Activated T-helper 1 cell treated with Interleukin-2 at 50 U/mL for 16 hours (primary cell): Measurements from ENCODE around the gene CLDN22.

Source experiments
- DNase-seq: peaks from one replicate; pipeline ENCODE4 v3.0.0-alpha.2; 2020; ENCODE audit warnings: low read depth

Gene CLDN22

DNA sequence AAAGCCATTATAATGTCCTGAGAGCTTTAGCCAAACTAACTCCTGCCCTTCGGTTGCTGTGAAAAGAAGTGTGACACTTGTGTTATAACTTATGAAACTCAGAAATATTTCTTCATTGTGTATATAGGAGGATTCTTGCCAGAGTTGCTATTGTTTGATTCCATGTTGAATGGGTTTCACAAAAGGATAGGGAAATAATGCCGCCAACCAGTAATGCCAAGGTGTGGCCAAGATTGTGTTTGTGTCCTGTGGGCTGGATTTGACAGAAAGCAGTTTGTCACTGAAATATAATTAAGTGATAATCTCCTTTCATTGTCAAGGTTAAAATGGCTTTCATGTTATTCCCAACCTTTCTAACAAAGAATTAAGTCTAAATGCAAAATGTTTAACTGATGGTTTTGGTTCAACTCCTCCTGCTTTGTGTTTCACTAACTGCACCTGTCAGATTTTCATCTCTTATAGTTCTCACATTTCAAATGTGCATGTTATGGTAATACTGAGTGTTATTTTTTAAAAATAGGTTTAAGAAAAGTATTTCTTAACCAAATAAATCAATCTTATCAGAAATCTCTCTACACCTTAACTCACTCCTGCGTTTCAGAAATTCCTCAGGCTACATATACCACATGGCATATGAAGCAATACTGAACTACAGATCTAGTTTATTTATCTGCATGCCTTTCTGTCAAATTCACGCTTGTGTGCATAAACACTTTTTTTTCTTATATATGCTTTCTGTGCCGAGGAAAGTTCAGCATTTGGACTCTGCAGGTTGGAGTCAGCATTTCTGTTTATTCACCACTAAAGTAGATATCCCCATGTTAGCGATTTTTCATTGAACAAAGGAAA is at the start of gene CLDN22:
Gene CLDN22 (minus strand): TSS at position 66 of the 849 bp plus-strand sequence. CDS start 58 bp downstream, at position 8.
- no peak for DNase-seq

DNA sequence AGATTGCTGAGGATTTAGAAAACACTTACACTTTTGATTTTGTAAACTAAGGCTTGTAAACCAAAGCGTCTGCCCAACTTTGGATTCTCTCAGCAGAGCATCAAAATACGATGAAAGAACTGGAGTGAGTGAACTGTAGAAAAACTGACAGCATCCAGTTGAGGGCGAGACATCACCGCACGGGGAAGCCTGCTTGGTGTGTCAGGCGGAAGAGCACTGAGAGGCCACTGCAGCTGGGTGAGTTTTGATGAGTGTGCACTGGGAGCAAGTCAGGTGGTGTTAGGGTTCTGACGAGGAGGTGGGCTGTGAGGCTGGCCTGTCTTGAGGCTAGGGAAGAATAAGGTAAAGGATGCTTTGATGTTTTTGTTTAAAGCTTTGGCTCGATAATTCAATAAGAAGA is 49.0 kb upstream of the CLDN22 start:
- no peak for DNase-seq

DNA sequence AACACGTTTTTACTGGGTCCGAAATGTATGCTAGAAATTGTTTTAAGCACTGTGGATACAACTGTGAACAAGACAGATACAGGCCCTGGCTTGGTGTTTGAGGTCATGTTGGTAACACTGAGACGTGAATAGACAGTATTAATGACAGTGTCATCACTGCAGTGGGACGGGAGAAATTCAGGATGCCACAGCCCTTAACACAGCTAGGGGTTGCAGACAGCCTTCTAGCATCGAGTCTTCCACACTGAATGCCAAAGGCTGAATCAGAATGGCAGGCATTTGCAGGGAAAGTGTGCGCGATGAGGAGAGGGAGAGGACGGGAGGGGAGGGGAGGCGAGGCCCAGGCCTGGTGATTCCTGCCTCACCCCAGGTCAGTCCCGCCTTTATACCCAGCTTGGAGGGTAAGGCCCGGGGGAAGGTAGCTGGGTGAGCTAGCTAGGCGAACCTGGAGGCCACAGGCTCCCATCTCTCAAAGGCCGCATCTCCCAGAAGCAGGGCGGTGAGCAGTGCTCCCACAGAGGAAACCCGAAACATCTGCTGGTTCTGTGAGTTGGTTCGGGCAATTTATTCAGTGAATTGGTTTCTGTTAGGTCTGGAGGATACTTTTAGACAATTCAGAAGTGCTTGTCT is 46.2 kb upstream of the CLDN22 start:
- DNase-seq, result no peak

DNA sequence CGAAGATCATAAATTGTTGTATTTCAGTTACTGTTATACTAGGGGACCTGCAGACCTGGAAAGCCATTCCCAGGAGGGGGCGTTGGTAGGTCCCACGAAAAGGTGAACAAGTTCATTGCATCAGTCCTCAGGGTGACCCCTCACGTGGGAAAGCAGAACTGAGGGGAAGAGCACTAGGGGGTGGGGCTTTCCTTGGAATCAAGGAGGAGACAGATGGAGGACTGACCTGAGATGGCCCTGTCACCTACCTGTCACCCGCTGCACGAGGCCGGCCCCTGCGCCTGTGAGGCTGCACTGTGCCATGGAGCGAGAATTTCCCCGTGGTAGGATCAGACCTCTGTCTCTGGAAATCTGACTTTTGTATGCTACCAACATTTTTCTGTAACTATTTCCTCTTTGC is 43.9 kb upstream of the CLDN22 start:
- DNase-seq, result no peak

DNA sequence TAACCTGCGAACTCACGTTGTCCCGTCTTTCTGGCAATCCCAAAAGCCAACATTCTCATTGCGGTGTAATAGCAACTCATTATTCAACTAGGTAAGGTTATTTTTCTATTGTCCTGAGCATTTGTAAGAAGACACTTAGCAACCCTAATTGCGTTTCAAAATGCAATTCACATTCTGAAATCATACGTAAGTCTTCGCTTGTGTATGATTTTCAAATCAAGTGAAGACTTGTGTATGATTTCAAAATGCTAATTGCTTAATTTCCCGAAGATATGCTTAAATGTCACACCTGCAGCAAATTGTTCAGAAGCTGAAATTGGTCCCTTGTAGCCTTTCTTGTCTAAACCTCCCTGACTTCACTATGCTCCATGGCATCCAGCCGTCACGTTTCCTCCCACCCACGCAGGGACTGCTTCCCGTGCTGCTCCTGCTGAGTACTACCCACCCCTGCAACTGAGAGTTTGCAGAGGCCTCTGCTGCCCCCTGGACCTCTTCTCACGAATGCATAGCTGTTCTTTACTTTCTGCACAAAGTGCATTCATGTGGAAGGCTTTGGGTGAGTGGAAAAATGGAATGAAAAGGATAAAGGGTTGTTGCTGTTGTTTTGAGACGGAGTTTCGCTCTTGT is 43.0 kb upstream of the CLDN22 start:
- DNase-seq, result no peak

DNA sequence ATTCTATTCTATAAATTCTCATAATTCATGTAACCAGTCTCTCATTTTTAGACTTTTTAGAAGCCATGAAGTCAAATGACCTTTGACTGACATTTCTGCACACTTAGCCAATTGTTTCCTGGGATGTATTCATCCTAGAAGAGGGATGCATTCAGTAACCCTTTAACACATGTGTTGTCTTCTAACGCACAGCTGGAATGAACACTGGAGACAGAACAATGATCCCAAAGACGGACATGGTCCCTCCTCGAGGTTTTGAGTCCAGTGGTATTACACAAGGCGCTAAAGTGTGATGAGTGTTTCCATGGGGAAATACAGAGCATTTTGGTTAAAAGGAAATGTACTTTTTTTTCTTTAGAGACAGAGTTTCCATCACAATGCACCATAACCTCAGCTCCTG is 42.0 kb upstream of the CLDN22 start:
- DNase-seq, result no peak

DNA sequence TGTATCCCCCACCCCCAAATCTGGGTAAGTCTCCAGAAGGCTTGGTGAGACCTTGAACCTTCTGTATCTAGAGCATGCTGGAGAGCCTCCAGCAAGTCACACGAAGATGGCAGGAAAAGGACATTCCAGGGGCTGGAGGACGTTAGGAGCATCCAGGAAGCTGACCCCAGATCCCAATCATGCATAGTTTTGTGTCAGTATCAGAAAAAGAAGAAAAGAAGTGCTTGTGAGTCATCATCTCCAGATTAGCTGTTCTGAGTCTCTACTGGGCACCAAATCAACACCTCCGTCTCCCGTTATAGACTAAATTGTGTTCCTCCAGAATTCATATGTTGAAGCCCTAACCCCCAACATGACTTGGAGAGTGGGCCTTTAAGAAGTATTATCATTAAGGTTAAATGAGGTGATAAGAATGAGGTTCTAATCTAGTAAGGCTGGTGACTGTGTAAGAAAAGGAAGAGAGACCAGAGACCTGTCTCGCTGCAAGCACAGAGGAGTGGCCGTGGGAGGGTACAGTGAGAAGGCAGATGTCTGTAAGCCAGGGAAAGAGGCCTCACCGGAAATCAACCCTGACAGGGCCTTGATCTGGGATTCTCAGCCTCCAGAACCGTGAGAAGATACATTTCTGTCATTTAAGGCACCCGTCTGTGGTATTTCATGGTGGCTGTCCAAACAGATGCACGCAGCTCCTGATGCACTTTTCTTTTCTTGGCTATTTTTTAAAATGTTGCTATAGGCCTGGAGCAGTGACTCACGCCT is 40.3 kb upstream of the CLDN22 start:
- no peak for DNase-seq

DNA sequence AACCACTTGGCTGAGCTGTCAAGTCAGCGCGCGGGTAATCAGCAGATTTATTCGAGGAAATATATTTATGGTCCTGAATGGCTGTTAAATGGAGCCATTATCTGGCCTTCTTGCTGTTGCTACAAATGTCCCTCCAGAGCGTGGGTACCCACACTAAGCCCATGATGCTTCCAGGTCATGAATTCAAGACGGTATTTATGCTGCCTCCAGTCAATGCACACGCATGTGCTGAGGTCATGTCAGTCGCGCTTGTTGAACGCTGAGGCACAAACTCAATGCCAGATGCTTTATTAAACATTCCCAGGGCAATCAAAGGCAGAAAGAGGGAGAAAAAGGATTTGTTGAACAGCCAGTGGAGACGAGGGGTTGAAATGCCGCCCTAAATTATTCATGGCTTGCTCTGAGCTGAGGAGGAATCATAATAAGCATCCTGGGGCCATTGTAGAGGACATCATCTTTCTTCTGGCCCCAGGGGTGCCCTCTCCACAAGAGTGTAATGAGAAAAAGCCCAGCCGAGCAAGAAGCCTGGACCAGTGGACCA is 38.2 kb upstream of the CLDN22 start:
- DNase-seq, result no peak

DNA sequence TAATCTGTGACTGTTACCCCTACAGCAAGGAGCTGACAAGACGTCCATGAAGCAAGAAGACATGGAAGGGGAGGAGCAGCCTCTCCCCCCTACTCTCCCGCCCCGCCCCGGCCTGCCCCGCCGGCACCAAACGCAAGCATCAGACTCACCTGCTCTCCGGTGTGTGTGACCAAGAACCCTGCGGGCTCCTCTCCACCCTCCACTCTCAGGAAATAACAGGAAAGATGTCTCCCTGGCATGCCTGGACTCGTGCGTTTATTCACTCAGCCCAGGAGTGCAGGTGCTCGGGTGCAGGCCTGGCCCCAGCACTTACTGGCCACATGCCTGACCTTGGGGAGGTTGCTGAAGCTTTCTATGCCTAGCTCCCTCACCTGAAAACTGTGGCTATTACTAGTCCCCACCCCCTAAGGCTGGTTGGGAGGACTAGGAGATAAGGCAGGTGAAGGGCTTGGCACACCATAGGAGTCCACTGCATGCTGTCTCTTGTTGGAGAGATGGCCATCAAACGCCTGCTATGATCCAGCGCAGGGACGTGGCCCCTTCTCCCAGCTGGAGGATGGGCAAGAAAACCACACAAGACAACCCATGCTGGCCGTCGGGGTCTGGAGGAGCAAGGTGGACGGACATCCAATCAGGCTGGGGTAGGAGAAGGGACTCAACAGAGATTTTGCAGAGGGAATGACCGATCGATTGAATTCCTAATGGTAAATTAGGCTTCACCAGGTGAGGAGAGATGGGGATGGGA is 37.0 kb upstream of the CLDN22 start:
- DNase-seq, result no peak

DNA sequence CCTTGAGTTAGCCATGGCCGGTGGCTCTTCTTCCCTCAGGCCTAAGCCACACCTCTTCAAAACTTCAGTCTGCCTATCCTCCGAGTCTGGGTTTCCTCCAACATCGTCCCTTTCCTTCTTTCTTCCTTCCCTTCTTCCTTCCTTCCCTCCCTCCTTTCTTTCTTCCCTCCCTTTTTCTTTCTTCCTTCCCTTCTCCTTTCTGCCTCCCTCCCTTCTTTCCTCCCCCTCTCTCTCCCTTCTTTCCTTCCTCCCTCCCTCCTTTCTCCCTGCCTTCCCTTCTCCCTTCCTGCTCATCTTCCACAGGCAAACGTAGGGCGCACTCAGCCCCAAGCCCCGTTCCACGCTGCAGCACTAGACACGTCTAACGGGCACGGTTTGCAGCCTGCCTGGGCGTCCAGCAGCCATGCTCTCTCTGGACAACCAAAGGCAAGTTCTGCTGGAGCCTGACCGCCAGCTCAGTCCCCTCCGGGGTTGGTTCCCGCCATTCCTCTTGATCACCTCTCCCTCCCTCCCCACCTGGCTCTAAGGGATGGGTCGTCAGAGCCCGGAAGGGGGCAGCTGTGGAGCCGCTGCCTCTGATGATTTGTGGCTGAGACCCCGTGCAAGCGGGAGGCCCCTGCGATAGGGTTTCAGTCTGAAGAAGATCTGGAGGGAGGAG is 36.2 kb upstream of the CLDN22 start:
- DNase-seq, result no peak

DNA sequence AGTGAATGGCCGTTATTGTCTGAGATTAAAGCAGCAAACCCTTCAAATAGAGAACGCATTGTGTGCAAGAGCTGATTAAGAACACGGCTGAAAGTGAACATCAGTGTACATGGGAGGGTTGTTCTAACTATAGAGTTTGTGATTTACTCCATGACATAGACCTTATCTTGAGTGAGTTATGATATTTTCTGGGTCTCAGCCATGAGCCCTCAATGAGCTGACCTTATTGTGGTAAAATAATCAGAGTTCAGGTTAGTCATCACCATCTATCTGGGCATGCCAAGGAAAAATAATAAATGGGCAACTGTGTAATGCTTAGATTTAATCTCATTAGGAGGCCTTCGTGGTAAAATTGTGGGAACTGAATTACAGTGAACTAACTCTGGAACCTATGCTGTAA is 35.3 kb upstream of the CLDN22 start:
- DNase-seq, result no peak

DNA sequence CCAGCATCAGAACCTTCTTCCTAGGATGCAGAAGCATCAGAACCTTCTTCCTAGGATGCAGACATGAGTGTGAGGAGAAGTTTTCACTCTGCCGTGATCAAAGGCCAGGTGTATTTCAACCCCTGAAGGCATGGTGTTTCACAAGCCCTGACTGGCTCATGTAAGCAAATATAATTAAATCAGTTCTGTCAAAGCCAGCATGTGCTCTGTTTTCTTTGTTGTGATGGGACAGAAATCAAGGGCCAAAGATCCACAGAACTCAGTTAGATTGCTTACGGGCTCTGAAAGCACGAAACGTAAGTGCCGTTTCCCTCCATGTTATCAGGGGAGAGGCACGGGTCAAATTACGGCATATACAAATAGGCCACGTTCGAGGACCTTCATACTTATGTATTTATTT is 34.1 kb upstream of the CLDN22 start:
- DNase-seq, result no peak

DNA sequence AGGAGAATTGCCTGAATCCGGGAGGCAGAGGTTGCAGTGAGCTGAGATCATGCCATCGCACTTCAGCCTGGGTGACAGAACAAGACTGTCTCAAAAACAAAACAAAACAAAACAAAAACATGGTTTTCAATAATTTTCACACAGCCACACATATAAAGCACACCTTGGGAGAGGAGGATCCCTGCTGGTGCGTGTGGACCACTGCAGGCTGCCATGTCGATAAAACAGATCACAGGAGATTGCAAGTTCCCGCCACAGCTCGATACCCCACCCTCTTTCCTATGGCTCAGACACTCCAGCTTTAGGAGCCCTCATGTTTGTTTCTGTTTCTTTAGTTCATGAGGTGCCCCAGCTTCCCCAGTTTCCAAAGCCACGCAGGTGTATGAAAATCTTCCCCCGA is 33.5 kb upstream of the CLDN22 start:
- DNase-seq, result no peak

DNA sequence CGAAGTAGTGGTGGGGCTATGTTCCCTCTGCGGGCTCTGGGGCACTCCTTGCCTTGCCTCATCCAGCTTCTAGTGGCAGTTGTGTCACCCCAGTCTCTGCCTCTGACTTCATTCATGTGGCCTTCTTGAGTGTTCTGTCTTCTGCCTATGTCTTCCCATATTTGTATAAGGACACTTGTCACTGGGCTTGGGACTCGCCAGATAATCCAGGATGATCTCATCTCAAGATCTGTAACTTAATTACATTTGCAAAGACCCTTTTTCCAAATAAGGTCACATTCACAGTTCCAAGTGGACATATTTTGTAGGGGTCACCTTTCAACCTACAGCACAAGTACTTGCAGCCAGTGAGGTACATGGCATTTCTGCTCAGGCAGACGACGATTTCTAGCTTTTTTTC is 32.5 kb upstream of the CLDN22 start:
- no peak for DNase-seq

DNA sequence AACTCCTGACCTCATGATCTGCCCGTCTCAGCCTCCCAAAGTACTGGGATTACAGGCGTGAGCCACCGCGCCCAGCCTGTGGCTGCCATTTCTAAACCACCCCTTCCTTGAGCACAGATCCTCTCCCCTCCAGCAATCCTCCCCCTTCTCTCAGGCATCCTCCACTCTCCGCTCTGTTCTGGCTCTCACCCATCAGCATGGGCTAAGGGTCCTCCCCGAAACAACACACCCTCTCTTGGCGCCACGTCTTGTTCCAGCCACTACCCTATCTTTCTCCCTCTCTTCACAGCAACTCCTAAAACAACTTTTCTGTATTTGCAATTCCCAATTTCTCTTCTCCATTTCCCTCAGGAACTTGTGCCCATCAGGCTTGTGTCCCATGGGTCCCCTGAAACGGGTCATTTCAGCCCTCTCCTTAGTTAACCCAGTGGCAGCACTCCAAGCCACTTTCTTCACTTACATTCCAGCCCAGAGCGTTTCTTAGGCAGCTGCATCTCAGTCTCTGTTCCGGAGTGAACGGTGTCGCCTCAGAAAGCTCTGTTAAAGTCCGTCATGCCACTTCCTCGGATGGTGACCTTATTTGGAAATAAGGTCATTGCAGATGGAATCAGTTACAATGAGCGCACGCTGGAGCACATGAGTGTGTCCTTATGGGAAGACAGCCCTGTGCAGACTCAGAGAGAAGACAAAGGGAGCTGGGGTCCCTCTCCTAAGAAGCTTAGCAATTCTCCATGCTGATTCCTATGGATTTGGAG is 30.4 kb upstream of the CLDN22 start:
- no peak for DNase-seq

DNA sequence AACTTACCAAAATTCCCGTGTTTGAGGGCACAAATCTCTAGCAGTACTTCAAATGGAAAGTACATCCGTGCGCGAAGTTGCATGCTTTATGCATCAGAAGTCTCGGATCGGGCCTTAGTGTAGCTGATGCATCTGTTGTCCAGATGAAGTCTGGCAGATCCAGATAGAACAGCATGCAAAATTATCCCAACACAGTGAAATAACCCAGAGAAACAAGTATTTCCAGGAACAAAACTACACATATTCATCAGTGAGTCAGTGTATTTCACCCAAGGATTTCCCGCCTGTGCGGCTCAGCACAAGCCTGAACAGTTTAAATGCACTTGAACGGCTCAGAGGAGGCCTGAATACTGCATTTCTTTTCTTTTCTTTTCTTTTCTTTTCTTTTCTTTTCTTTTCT is 29.6 kb upstream of the CLDN22 start:
- no peak for DNase-seq

DNA sequence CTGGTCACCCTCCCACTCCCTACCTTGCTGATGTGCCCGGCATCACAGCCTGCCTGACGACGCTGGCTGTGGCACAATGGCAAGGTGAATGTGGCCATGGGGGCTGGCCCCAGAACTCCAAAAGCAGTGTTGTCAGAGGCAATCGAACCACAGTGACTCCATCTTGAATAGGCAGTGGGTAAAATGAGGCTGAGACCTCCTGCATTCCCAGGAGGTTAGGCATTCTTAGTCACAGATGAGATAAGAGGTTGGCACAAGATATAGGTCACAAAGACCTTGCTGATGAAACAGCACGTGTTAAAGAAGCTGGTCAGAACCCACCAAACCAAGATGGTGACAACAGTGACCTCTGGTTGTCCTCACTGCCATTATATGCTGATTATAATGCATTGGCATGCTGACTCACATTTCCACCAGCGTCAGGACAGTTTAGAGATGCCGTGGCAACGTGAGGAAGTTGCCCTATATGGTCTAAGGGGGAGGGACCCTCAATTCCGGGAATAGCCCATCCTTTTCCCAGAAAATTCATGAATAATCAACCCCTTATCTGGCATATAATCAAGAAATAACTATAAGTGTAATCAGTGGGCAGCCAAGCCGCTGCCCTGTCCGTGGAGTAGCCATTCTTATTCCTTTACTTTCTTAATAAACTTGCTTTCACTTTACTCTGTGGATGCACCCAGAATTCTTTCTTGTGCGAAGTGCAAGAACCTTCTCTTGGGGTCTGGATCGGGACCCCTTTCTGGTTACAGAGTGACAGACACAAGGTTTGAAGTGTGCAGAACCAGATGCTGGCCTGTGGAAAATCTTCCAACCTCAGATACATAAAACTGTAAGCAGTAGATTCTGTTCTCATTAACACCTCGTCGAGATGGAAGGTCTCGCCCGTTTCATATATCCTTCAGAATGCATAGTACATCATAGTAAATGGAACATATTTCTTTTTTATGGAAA is 28.9 kb upstream of the CLDN22 start:
- no peak for DNase-seq

DNA sequence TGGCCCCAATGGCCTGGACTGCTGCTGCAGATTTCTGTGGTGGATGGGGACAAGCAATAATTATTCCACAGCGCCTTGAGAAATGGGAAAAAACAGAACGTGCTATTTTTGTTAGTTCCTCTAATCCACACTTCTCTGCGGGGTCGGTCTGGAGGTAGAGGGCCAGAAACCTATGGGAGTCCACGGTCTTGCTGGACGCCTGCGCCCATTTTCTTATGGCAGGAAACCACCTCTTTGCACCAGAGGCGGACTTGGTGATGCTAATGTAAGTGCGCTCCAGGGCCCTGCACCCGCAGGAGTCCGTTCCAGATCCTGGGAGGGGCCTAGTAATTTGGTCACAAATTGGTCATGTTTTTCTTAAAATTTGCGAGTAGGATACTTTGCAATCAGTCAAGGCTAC is 28.1 kb upstream of the CLDN22 start:
- DNase-seq, result no peak

DNA sequence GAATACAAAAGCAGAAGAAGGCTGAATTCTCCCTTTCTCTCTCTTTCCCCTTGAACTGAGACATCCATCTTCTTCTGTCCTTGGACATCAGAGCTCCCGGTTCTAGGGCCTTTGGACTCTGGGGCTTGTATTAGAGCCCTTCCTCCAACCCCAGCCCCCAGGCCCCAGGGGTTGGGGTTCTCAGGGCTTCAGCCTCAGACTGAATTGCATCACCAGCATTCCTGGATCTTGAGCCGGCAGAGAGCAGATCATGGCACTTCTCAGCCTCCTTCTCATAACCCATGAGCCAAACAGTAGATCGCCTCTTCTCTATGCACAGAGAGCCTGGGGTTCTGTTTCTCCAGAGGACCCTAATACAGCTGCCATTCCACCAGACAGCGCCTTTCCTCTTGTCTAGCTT is 27.5 kb upstream of the CLDN22 start:
- DNase-seq, result no peak
